Hematopoietic multipotent progenitor cell treated with erythropoietin and hydrocortisone succinate and interleukin-3 and kit ligand, for 4 days (in vitro differentiated cells): Measurements from ENCODE around the gene ACAT2.
"Not testable (repeated sequence)": the region's sequence is repeated elsewhere in the genome, so short reads cannot be mapped to it uniquely, and the experiment has no call there.

Experiments used
- DNase-seq: peaks from one replicate; pipeline ENCODE4 v3.0.0-alpha.2; 2015

Gene ACAT2

DNA sequence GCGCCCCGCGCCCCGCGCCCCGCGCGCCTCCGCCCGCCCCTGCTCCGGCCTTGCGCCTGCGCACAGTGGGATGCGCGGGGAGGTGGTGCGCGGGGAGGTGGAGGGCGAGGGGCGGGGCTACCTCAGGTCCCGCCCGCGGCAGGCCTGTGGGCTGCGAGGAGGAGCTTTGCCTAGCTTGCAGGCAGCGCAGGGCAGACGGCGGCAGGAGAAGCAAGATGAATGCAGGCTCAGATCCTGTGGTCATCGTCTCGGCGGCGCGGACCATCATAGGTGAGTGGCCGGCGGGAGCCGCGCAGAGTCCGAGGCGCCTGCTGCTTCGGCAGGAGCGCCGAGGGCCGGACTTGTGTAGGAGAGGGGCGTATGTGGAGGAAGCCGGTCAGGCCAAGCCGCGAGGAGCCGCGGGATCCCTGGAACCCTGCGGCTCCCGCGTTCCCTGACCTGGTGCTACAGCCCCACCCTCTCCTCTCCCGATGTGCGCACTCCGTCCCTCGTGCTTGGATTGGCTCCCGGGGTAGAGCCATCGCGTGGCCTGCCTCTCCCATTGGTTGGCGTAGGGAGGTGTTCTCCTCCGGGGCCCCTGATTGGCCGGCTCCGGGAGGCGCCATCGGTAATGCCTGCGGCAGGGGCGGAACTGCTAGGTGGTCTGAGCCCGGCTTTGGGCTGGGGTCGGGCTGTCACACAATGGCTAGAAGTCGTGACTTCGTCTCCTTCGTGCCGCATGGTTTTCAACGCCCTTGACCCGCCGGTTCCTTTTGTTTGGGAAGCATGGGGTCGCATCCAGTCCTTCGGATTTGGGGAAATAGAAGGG is at the start of gene ACAT2:
Gene ACAT2, plus strand, starts transcription at position 173 of the 808 bp plus-strand sequence. Its CDS starts 43 bp downstream, at position 216.
- peak; percentile 99 for DNase-seq

DNA sequence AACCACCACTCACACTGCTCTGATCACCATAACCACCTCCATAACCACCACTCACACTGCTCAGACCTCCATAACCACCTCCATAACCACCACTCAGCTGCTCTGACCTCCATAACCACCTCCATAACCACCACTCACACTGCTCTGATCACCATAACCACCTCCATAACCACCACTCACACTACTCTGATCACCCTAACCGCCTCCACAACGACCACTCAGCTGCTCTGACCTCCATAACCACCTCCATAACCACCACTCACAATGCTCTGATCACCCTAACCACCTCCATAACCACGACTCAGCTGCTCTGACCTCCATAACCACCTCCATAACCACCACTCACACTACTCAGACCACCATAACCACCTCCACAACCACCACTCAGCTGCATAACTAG is 49.5 kb upstream of the ACAT2 start:
- DNase-seq = not testable (repeated sequence)

DNA sequence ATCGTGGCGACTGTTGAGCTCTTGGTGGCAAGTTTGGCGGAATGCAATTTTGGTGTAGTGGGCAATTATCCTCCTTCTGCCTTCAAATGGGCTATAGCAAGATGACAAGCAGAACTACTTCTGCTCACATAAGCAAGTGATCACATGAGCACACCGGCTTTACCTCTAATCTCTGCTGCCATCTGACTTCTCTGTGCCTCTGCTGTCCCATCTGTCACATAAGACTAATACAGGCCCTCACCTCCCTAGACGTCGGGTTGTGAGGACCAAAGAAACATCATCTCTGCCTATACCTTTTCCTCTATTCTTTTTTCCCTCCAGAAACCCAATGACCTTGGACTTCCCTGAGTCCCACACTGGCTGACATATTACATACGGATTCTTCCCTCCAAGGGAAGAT is 47.9 kb upstream of the ACAT2 start:
- DNase-seq = no peak

DNA sequence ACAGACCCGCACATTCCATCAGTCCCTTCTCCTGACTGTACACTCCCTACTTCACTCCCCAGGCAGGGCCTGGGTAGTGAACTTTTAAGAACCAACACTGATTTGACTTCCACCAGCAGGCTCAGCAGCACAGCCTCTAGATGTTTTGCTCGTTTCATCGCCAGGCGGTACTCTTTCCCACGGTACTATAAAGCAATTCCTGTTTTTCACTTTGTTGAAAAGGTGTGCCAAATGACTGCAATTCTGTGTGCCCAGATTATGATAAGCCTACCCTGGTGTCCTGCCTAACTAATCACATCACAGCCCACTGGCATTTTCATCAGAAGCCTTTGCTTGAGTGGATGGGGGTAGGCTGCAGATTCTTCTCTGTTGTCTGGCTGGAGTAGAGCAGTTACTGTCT is 47.4 kb upstream of the ACAT2 start:
- DNase-seq = no peak

DNA sequence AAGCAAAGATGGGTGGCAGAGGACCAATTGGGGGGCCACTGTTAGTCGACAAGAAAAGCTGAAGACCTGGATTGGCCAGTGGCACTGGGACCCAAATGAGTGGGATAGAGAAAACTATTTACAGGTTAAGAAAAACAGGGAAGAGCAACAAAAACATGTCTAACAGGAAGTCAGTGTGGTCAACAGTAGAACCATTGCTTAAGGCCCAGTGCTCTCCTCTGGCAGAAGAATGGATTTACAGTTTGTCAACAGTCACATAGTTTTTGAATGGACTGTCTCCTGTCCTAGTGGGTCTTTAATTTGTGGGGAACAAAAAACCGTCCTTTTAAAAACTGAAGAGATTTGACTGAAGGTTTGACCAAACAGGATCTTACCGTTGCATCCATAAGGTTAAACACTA is 46.7 kb upstream of the ACAT2 start:
- no peak for DNase-seq

DNA sequence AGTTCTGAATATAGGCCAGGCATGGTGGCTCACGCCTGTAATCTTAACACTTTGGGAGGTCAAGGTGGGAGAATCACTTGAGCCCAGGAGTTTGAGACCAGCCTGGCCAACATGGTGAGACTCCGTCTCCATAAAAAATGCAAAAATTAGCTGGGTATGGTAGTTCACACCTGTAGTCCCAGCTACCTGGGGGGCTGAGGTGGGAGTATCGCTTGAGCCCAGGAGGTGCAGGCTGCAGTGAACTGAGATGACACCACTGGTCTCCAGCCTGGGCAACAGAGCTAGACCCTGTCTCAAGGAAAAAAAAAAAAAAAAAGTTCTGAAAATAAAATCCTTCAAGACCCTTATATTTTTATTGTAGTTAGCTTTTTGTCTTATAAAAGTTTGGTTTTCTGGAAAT is 46.2 kb upstream of the ACAT2 start:
- DNase-seq = no peak

DNA sequence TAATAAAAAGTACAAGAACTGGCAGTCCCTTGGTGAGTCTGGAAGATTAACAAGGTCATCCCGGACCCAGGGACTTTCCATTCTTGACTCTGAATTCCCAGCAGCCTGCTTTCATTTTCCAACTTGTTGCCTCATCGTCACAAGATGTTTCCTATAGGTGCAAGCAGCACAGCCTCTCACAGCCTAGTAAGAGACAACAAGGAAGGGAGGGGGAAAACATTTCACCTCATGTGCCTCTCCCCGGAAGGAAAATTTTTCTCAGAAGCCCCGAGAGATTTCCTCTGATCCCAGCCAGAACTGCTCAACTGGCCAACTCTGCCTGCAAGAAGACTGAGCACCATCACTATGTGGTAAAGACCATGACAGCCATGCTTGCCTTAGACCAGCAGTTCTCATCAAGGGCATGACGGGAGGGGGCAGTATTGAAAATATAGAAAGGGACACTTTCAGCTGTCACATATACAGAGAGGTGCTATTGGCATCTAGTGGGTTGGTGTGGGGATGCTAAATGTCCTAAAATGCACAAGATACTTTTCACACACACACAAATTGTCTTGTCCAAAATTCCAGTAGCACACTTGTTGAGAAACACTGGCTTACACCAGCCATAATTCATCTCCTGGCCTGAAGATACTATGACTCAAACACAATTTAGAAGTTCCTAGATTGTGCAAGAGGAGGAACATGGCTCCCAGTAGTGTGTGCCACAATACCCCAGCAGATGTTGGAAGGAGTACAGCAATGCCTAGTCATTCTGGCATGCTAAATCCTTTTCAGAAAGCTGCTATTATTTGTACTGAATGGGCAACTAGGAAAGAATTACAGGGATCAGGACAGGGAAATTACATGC is 45.4 kb upstream of the ACAT2 start:
- DNase-seq = peak; percentile 60

DNA sequence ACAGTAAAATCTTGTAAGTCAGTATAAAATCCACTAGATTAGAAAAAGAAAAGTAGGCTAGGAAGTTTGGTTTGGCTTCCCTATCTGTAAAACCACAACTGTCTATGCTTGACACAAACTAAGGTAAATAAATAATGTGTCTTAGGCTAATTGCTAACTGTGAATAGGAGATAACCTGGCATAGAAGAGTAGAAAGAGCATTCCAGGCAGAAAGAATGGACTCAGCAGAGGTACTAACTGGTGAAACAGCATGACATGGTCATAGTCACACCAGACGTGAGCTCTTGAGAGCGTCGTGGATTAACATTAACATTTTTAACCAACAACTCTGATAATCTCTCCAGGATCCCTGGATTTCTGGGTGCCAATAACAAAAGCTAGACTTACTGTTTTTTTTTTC is 43.2 kb upstream of the ACAT2 start:
- peak; percentile 45 for DNase-seq

DNA sequence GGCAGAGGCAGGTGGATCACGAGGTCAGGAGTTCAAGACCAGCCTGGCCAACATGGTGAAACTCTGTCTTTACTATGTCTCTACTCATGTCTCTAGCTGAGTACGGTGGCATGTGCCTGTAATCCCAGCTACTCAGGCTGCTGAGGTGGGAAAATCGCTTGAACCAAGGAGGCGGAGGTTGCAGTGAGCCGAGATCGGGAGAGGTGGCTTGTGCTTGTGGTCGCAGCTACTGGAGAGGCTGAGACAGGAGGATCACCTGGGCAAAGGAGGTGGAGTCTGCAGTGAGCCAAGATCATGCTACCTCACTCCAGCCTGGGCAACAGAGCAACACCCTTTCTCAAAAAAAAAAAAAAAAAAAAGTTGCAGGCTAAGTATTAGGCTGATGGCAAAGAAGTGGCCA is 42.6 kb upstream of the ACAT2 start:
- no peak for DNase-seq

DNA sequence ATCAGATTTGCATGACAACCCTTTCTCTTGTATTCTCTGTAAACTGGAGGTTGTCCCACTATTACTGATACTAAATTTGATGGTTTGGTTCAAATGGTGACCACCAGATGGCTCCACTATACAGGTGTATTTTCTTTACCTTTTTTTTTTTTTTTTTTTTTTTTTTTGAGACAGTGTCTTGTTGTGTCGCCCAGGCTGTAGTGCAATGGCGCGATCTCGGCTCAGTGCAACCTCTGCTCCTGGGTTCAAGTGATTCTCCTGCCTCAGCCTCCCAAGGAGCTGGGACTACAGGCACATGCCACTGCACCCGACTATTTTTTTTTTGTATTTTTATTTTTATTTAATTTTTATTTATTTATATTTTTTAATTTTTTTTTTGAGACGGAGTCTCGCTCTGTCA is 41.1 kb upstream of the ACAT2 start:
- DNase-seq = peak; percentile 52

DNA sequence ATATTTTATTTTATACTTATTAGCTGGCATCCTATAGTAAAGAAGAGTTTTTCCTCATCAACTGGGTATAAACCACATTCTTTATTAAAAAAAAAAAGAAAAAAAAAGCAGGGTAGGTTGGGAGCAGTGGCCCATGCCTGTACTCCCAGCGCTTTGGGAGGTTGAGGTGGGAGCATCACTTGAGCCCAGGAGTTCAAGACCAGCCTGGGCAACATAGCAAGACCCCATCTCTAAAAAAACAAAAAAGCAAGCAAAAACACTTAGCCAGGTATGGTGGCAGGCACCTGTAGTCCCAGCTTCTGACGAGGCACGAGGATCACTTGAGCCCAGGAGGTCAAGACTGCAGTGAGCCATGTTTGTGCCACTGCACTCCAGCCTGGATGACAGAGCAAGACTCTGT is 39.9 kb upstream of the ACAT2 start:
- DNase-seq = not testable (repeated sequence)

DNA sequence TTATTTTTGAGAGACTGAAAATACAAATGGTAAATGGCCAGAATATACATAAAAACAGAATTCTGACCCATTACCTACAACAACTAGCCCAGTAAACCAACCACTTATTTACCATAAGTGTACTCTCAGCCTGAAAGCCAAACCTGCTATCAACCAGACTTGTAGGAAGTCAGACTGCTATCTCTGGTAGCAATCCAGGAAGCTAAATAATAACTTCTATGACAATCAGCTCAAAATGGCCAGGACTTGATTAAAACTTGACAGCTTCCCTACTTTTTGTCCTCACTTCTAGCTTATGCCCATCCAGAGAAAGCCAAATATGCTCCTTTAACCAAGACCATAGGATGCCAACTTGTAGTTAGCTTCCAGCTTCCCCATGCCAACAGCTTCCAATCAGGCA is 39.2 kb upstream of the ACAT2 start:
- DNase-seq = no peak

DNA sequence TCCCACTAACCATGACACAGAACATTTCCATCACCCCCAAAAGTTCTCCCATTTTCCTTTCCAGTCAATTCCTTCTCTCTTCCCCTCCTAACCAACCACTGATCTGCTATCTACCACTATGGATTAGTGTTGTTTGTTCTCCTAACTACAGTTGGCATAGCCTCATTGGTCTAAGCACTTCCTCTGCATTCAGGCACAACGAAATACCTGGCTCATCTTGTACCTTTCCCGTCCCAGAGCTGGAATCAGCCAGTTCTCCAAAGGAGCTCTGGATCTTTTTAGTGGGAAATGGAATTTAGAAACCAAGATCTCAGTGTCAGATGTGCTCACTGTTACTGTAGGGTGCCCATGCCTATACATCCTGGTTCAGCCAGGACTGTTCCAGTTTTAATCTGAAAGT is 38.6 kb upstream of the ACAT2 start:
- DNase-seq = no peak

DNA sequence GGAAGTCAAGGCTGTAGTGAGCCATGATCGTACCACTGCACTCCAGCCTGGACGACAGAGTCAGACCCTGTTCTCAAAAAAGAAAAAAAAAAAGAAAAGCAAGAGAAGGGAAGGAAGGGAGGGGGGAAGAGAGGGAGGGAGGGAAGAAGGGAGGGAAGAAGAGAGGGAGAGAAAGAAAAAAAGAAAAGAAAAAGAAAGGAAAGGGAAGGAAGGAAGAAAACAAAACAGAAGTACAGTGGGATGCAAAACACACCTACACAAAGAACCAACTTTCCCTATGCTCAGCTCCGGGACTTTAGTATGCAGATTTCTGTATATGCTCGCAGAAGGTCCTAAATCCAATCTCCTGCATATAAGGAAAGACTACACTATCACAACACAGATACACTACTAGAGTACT is 37.1 kb upstream of the ACAT2 start:
- no peak for DNase-seq

DNA sequence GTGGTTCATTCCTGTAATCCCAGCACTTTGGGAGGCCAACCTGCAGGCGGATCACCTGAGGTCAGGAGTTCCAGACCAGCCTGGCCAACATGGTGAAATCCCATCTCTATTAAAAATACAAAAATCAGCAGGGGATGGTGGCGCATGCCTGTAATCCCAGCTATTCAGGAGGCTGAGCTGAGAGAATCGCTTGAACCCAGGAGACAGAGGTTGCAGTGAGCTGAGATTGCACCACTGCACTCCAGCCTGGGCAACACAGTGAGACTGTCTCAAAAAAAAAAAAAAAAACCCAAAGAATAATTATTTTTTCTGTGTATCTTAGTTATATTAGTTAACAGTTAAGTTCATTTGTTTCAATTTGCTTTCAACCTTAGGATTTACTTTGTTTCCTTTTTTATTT is 36.6 kb upstream of the ACAT2 start:
- DNase-seq = not testable (repeated sequence)

DNA sequence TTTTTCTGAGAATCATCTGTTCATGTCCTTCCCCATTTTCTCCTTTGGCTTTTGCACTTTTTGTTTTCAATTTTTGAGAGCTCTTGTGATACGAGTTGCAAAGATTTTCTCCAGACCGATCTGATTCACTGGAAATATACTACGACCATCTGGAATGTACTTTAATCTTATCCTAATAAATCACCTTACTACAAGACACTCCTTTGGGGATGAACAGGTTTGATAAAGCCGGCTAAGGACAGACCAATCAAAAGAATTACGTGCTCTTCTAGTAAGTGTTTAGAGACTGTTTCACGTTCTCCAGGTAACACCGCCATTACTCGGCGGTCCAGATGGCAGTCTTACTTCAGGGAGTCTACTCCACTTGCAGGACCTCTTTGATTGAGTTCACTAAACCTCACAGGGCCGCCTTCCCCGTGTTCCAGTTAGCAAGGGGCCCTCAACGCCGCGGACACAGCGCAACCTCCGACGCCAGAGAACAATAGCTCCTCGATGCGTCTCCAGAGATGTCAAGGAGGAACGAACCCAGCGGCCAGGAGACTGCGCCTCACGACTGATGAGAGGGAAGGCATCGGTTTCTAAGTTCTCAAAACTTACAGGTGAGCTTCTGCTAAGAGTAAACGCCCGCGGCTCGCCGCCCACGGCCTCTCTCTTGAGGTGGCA is 35.5 kb upstream of the ACAT2 start:
- DNase-seq = no peak

DNA sequence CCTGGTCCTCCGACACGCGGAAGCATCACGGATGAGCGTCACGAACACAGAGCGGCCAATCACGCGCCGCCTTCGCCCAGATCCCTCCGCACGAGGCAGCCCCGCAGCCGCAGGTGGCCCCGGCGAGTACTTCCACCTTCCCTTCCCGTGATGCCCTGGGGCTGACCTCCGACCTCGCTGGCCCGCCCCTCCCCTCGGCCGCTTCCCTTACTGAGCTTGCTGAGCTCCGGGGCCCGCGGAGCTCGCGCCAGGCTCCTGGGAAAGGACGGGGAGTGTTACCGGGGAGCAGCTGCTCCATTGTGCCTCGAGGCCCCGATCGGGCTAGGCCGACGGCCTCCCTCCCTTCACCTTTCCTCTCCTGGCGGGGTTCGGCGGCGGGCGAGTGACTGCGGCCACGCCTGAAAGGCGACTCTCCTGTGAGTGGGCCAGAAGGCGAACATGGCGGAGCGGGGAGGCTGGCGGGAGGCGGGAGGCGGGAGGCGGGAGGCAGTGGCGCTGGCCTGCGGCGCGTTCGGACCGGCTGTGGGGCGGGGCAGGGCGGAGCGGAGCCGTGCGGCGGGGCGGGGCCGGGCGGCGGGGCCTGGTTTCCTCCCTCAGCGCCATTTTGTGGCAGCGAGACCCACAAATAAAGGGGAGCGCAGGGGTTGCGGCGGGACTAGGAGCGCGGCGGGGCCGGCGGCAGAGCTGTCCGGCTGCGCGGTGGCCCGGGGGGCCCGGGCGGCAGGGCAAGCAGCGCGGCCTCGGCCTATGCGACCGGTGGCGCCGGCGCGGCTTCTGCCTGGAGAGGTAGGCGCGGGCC is 34.7 kb upstream of the ACAT2 start, which contains the start of gene WTAP:
Gene WTAP, plus strand, starts transcription at position 589 of the 799 bp plus-strand sequence. CDS start 8,760 bp downstream, outside the sequence.
- DNase-seq = peak; percentile 98

DNA sequence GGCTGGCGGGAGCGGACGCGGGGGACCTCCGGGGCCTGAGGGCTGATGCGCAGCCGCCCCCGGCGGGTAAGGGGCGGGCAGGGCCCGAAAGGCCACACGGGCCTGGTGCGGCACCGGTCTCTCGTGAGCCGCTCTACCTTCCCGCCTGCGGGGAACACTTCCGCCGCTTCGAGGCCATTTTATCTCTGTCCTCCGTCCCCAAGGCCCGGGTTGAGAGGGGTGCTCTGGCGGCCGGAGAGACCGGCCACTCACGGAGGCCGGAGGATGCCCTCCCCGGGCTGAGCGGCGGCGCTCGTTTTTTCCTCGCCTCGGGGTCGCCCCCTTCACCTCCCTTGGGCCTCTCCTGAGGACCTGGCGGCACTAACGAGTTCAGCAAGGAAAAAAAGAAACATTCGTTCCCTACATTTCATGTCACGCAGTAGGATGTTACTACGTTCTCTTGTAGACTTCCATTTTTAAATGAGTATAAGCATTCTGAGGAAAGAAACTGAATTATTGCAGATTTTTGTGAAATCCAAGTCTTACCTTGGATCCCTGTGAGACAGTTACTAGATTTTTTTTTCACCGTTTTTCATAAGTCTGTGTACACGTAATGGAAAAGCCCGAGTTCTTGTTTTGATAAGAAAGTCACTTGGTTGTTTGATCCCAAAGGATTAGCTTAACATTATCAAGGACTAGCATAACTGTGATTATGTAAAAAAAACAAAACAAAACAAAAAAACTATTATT is 34.0 kb upstream of the ACAT2 start:
- DNase-seq = peak; percentile 72

DNA sequence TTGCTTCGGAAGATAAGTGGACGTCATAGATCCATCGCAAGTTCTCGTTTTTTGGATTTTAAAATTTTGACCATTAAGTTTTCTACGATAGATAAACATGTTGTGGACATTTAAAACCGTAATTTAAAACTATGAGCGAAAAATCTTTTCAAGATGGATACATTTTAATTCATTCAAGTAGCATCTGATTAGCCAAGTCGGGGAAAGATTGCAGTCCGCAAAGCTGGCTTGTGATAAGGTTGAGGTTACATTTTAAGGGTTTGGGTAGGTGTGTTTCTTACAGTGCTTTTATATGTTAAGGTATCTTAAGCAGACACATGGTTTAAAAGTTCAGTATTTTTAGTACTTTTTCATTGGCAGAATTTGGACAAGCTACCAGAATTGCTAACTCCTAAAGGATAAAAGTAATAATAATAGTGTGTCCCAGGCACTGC is 33.3 kb upstream of the ACAT2 start:
- peak; percentile 72 for DNase-seq

DNA sequence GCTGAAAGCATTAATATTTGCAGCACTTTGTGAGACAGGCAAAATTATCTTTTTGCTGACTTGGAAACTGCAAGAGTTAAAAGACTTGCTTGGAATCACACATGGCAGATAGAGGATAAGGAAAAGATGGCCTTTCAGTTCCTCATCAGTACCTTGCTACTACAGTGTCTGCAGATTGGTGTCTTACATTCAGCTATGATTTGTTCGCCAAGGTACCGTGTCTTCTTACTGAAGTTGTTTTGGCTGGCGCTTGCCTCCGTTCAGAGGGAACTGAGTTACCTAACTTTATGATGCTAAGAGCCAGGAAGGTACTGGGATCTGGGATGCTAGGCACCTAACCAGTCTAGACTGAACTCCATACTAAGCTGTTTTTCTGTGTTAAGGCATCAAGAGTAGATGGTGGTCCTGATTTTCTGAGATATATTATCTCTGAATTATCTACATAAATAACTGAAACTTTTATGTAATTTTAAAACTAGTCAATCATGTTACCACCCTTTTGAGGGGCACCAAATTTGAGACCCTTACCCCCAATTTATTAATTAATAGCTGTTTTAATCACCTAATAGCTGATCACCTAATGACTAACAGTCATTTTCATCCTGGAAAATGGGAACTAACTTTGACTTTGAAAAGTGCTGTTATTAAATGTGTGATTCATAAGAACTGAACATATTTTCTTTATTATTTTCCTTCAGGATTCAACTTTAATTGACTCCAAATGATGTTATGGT is 32.1 kb upstream of the ACAT2 start:
- DNase-seq = peak; percentile 36

DNA sequence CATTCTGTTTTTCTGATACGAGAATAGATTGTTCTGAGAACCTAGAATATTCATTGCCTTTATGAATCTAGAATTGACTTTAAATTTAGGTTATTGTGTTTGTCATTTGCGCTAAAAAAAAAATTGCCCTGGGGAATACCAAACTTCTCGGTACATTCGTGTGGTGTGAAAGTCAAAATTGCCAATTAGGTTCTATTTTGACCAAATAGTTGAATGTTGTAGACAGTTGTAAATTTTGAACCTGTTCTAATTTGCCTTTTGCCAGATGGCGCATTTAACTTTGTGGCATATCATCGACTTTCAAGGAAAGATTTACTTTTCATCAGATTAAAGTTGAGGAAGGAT is 31.5 kb upstream of the ACAT2 start:
- no peak for DNase-seq
